ENCODE measurements around the gene CRK. TPM values are rescaled to one million over a fixed set of nuclear protein-coding genes. Genes with fewer than 3 reads are reported as not detected.

Gene CRK
- polyA plus RNA-seq, 1 experiment: 53.8 TPM

DNA sequence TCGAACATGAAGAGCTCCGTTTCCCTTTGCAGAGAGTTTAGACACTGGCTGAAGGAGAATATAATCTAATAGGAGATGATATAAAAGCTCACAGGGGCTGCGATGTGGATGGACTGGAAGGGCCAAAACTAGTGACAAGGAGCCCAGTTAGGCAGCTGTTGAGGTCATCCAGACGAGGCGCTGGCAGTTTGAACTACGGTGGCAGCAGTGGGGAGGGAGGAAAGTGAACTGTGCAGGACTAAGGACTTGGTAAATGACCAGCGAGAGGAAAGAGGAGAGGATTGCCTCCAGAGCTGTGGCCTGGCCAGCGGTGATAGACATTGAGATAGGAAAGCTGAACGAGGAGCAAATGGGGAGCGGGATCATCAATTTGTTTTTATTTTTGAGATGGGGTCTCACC lies 41.4 kb downstream of the CRK start:
- POLR2A ChIA-PET: no interaction called here
- TF ChIP-seq, protein P1, sequence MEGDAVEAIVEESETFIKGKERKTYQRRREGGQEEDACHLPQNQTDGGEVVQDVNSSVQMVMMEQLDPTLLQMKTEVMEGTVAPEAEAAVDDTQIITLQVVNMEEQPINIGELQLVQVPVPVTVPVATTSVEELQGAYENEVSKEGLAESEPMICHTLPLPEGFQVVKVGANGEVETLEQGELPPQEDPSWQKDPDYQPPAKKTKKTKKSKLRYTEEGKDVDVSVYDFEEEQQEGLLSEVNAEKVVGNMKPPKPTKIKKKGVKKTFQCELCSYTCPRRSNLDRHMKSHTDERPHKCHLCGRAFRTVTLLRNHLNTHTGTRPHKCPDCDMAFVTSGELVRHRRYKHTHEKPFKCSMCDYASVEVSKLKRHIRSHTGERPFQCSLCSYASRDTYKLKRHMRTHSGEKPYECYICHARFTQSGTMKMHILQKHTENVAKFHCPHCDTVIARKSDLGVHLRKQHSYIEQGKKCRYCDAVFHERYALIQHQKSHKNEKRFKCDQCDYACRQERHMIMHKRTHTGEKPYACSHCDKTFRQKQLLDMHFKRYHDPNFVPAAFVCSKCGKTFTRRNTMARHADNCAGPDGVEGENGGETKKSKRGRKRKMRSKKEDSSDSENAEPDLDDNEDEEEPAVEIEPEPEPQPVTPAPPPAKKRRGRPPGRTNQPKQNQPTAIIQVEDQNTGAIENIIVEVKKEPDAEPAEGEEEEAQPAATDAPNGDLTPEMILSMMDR (IDR thresholded peaks at IDR 0.05; ENCODE audit: insufficient read depth, low read depth, low read length): no peak
- Histone ChIP-seq H3K36me3 (ENCODE audit: control insufficient read depth, insufficient read depth, low read length) (no peaks in the 10 kb centered on the region), H3K4me3 (ENCODE audit: low read depth, low read length) (no peak overlapping the region), H3K27me3 (ENCODE audit: control insufficient read depth, insufficient read depth, low read length) (no peaks in the 10 kb centered on the region)
- CTCF ChIA-PET: no interaction called here
- no peak for DNase-seq (ENCODE audit: low read depth)

DNA sequence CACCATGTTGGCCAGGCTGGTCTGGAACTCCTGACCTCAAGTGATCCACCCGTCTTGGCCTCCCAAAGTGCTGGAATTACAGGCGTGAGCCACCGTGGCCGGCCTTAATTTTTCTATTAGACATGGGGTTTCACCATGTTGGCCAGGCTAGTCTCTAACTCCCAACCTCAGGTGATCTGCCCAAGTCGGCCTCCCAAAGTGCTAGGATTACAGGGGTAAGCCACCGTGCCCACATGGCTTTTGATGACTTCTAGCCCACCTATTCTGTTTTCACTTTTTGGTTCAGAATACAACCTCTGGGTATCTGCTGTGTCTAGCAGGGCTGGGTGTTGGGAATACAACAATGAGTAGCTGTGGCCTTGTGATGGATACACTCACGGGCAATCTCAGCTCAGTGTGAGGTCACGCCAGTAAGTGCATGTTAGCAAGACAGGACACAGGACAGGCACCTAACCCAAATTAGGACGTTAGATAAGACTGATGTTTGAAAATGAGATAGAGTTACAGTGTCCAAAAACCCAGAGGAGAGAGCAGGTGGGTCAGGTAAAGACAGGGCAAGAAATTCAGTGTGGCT lies 41.9 kb downstream of the CRK start:
- POLR2A ChIA-PET: no interaction called here

DNA sequence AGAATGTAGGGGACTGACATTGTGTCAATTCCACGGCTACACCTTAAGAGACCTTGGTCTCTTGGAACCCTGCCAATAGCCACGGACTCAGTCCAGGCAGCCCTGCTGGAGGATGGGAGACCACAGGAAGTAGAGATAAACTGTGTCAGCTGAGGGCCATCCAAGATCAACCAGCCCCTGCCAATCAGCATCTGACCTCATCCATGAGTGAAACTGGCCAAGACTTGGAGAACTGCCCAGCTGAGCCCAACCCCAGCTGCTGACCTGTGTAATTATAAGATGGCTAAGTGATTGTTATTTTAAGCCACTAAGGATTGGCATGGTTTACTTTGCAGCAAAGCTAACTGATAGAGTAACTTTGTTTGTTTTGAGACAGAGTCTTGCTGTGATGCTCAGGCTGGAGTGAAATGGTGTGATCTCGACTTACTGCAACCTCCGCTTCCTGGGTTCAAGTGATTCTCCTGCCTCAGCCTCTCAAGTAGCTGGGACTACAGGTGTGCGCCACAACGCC lies 42.7 kb downstream of the CRK start:
- CTCF ChIA-PET: interaction anchor here (1.1 kb wide), 1 partner anchor 13 kb away, joined by 3 read pairs; the partner anchor contains the start of gene YWHAE
- Histone ChIP-seq H3K27me3 (ENCODE audit: control insufficient read depth, insufficient read depth, low read length) (no peaks in the 10 kb centered on the region), H3K36me3 (ENCODE audit: control insufficient read depth, insufficient read depth, low read length) (no peaks in the 10 kb centered on the region), H3K4me3 (ENCODE audit: low read depth, low read length) (no peak overlapping the region)
- POLR2A ChIA-PET: no interaction called here
- no peak for DNase-seq (ENCODE audit: low read depth)
- TF ChIP-seq, protein P1 (IDR thresholded peaks at IDR 0.05; ENCODE audit: insufficient read depth, low read depth, low read length): no peak

More for the DNA sequence above, 41.9 kb downstream of the CRK start:
- DNase-seq (ENCODE audit: low read depth): no peak
- CTCF ChIA-PET: interaction anchor here (1.1 kb wide), 1 partner anchor 14 kb away, joined by 3 read pairs; the partner anchor contains the start of gene YWHAE
- TF ChIP-seq, protein P1 (IDR thresholded peaks at IDR 0.05; ENCODE audit: insufficient read depth, low read depth, low read length): no peak
- Histone ChIP-seq H3K27me3 (ENCODE audit: control insufficient read depth, insufficient read depth, low read length) (no peaks in the 10 kb centered on the region), H3K4me3 (ENCODE audit: low read depth, low read length) (no peak overlapping the region), H3K36me3 (ENCODE audit: control insufficient read depth, insufficient read depth, low read length) (no peaks in the 10 kb centered on the region)

DNA sequence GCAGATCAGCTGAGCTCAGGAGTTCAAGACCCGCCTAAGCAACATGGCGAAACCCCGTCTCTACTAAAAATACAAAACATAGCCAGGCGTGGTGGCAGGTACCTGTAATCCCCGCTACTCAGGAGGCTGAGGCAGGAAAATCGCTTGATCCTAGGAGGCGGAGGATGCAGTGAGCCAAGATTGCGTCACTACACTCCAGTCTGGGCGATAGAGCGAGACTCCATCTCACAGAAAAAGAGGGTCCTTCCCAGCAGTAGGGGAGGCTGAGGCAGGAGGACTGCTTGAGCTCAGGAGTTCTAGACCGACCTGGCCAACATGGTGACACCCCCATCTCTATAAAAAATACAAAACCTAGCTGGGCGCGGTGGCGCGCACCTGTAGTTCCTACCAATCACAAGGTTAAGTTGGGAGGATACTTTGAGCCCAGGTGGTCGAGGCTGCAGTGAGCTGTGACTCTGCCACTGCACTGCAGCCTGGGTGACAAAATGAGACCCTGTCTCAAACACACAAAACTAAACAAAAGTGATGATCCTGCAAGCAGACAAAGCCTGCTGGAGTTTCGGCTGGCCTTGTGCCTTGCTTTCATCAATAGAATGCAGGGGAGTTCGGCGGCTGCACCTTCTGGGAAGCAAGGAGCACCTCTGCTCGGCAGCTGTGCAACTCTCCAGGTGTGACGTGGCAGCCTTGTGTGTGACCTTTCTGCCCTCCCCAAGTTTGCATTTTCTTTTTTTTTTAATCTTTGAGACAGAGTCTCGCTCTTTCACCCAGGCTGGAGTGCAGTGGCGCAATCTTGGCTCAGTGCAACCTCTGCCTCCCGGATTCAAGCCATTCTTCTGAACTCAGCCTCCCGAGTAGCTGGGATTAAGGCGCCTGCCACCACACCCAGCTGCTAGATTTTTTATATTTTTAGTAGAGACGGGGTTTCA lies 43.6 kb downstream of the CRK start:
- DNase-seq (ENCODE audit: low read depth): no peak
- Histone ChIP-seq H3K4me3 (ENCODE audit: low read depth, low read length) (no peak overlapping the region), H3K27me3 (ENCODE audit: control insufficient read depth, insufficient read depth, low read length) (no peaks in the 10 kb centered on the region), H3K36me3 (ENCODE audit: control insufficient read depth, insufficient read depth, low read length) (no peaks in the 10 kb centered on the region)
- ChIA-PET POLR2A (no interaction called here), CTCF (interaction anchor here (1.1 kb wide), 1 partner anchor 12 kb away, joined by 3 read pairs; the partner anchor contains the start of gene YWHAE)
- TF ChIP-seq, protein P1 (IDR thresholded peaks at IDR 0.05; ENCODE audit: insufficient read depth, low read depth, low read length): no peak

DNA sequence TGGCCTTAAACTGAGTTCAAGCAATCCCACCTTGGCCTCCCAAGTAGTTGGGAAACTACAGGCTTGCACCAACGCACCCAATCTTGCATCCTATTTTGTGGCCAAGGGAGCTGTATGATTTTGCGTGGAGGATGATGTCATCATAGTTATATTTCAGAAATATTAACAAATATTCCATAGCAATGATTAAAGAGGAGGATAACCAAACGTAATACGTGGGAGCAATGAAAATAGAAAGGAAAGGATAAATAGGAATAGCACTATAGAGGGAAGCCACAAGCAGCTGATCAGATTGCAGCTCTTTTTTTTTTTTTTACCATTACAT lies 53.8 kb downstream of the CRK start:
- TF ChIP-seq, protein P1 (IDR thresholded peaks at IDR 0.05; ENCODE audit: insufficient read depth, low read depth, low read length): no peak
- Histone ChIP-seq H3K4me3 (ENCODE audit: low read depth, low read length) (no peak overlapping the region), H3K36me3 (ENCODE audit: control insufficient read depth, insufficient read depth, low read length) (no peaks in the 10 kb centered on the region), H3K27me3 (ENCODE audit: control insufficient read depth, insufficient read depth, low read length) (no peaks in the 10 kb centered on the region)
- no peak for DNase-seq (ENCODE audit: low read depth)
- ChIA-PET POLR2A (no interaction called here), CTCF (no interaction called here)

Data from BJ (cell line).